Measurements from ENCODE around the gene ASB2. TPM values are rescaled to one million over a fixed set of nuclear protein-coding genes. Genes with fewer than 3 reads are reported as not detected.

ASB2 gene
- total RNA-seq, 4 donors from 2014 or later: 0.60 to 2.1 (median 1.8) TPM; not detected in 1

- WGBS, 2 donors: 39 to 51% methylated on average over 9 of the region's 9 CpGs
- no peaks in the 10 kb centered on the region for H3K36me3 ChIP-seq
- peak overlapping the region in 3 of 4 donors; percentile 2 to 32 (median 10) for H3K4me3 ChIP-seq
- TF ChIP-seq EP300 (IDR thresholded peaks at IDR 0.05): no peak
- TF ChIP-seq POLR2A (IDR thresholded peaks at IDR 0.05): no peak
- TF ChIP-seq CTCF (IDR thresholded peaks at IDR 0.05): peak in 3 of 5 experiments; percentile 3 to 25 (median 21)
- H3K27me3 ChIP-seq: no peaks in the 10 kb centered on the region
- H3K9me3 ChIP-seq: peaks cover 0 to 3% (median 0%) of the 10 kb centered on the region in 4 donors
- peak overlapping the region in 3 of 4 donors; percentile 13 to 82 (median 73) for H3K27ac ChIP-seq
- no peak for DNase-seq (ENCODE audit: low spot score in 2 of 2)
- H3K4me1 ChIP-seq: peaks cover 0 to 20% (median 14%) of the 10 kb centered on the region in 4 donors
These were observed 436 bp downstream of the ASB2 start for GRCh38 chr14:93975791-93976476.

DNA sequence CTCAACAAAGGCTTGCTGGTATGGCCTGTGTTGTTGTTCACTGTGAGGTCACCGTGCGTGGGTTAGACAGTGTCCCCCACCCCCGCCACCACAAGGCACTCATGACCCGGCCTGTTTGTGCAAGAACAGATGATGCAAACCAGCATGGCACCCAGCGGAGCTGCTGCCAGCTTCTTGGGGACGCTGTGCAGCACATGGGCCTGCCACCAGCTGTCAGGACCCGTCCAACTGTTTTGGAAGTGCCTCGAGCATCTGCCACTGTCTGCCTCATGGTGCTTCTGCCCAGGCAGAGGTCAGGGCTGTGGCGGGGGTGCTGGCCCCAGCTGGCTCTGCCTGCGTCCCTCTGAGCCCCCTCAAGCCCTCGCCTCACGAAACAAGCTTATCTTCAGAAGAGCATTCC lies 1.5 kb downstream of the ASB2 start:
- Histone ChIP-seq H3K27ac (peak overlapping the region in 3 of 4 donors; percentile 9 to 73 (median 13)), H3K4me1 (peaks cover 0 to 20% (median 15%) of the 10 kb centered on the region in 4 donors), H3K4me3 (no peak overlapping the region), H3K36me3 (no peaks in the 10 kb centered on the region), H3K27me3 (no peaks in the 10 kb centered on the region), H3K9me3 (peaks cover 0 to 3% (median 0%) of the 10 kb centered on the region in 4 donors)
- no peak for DNase-seq (ENCODE audit: low spot score in 2 of 2)
- TF ChIP-seq CTCF (IDR thresholded peaks at IDR 0.05) (no peak), POLR2A (IDR thresholded peaks at IDR 0.05) (no peak)
- WGBS, 2 donors: 69 to 72% methylated on average over 8 to 12 of the region's 12 CpGs

- no peaks in the 10 kb centered on the region for H3K36me3 ChIP-seq
- DNase-seq (ENCODE audit: low spot score in 2 of 2): no peak
- H3K4me3 ChIP-seq: no peak overlapping the region
- H3K9me3 ChIP-seq: peaks cover 0 to 3% (median 0%) of the 10 kb centered on the region in 4 donors
- peaks cover 0 to 20% (median 15%) of the 10 kb centered on the region in 4 donors for H3K4me1 ChIP-seq
- no peaks in the 10 kb centered on the region for H3K27me3 ChIP-seq
- TF ChIP-seq CTCF (IDR thresholded peaks at IDR 0.05): no peak
- TF ChIP-seq EP300 (IDR thresholded peaks at IDR 0.05): no peak
- TF ChIP-seq POLR2A (IDR thresholded peaks at IDR 0.05): no peak
- peak overlapping the region in 3 of 4 donors; percentile 13 to 68 (median 47) for H3K27ac ChIP-seq
- WGBS, 2 donors: 75 to 84% methylated on average over 5 to 6 of the region's 6 CpGs
These were observed 2.1 kb downstream of the ASB2 start for GRCh38 chr14:93974299-93974698.

GRCh38 chr14:93973607-93974006 lies 2.8 kb downstream of the ASB2 start:
- Histone ChIP-seq H3K4me3 (no peak overlapping the region), H3K36me3 (no peaks in the 10 kb centered on the region), H3K27ac (peak overlapping the region in 2 of 4 donors; percentile 27 to 68), H3K27me3 (no peaks in the 10 kb centered on the region), H3K9me3 (peaks cover 0 to 3% (median 0%) of the 10 kb centered on the region in 4 donors), H3K4me1 (peaks cover 0 to 20% (median 13%) of the 10 kb centered on the region in 4 donors)
- DNase-seq (ENCODE audit: low spot score in 2 of 2): no peak
- no peak for TF ChIP-seq CTCF (IDR thresholded peaks at IDR 0.05)
- TF ChIP-seq POLR2A (IDR thresholded peaks at IDR 0.05): no peak
- TF ChIP-seq EP300 (IDR thresholded peaks at IDR 0.05): no peak
- WGBS, 2 donors: 84 to 86% methylated on average over 6 of the region's 6 CpGs

GRCh38 chr14:93972618-93973205 lies 3.7 kb downstream of the ASB2 start:
- TF ChIP-seq EP300 (IDR thresholded peaks at IDR 0.05) (no peak), POLR2A (IDR thresholded peaks at IDR 0.05) (no peak), CTCF (IDR thresholded peaks at IDR 0.05) (no peak)
- no peaks in the 10 kb centered on the region for H3K36me3 ChIP-seq
- H3K9me3 ChIP-seq: no peaks in the 10 kb centered on the region
- no peaks in the 10 kb centered on the region for H3K27me3 ChIP-seq
- H3K27ac ChIP-seq: no peak overlapping the region
- no peak for DNase-seq (ENCODE audit: low spot score in 2 of 2)
- peaks cover 0 to 20% (median 17%) of the 10 kb centered on the region in 4 donors for H3K4me1 ChIP-seq
- no peak overlapping the region for H3K4me3 ChIP-seq
- 70 to 71% methylated on average over 1 to 3 of the region's 6 CpGs for WGBS, 2 donors
